Spleen (tissue), 7 donors: ENCODE results near the gene EFNB2.

Source experiments
- CTCF ChIP-seq, 11 experiments: fragments of 200-600 bp in 7 of 11; fragments of 450-650 bp in 4 of 11; sonication (generic) in 4 of 11; IDR thresholded peaks in 8 of 11; conservative IDR thresholded peaks in 3 of 11; 1 replicate in 7 of 11; 2 replicates in 4 of 11; pipeline versions ENCODE4 v1.4.0 to v1.8.0; 2016 to 2021; ENCODE audit warnings: antibody characterized with exemption in 11 of 11, inconsistent platforms in 4 of 11, mild to moderate bottlenecking in 1 of 11
- POLR2A ChIP-seq, 3 donors: fragments of 450-650 bp; IDR thresholded peaks; one replicate each; pipeline ENCODE4 v1.5.1; 2017; ENCODE audit warnings: antibody characterized with exemption in 3 of 3, mild to moderate bottlenecking in 1 of 3
- POLR2AphosphoS5 ChIP-seq, 3 donors: sonication (generic); formaldehyde crosslinking; IDR thresholded peaks; one replicate each; pipeline ENCODE4 v1.5.1; 2017; ENCODE audit warnings: antibody characterized with exemption in 3 of 3
- donor health status: DM: no; HTN: no; CAD: no; lungs with moderate emphysema.
- donor health status: DM: no; HTN: no; CAD: no.
- donor health status: DM: no; HTN: no; CAD: no.

- no peak for TF ChIP-seq CTCF (IDR thresholded peaks at IDR 0.05 in 8 of 11, conservative IDR thresholded peaks at IDR 0.05 in 3 of 11)
- TF ChIP-seq POLR2AphosphoS5 (IDR thresholded peaks at IDR 0.05): no peak
- no peak for TF ChIP-seq POLR2A (IDR thresholded peaks at IDR 0.05)
These were observed 13.3 kb downstream of the EFNB2 start for GRCh38 chr13:106522112-106522705.
